HG03066 (cell line): ENCODE results near the gene GARIN1A.
"Not testable (repeated sequence)": the region's sequence is repeated elsewhere in the genome, so short reads cannot be mapped to it uniquely, and the experiment has no call there.

Experiments used
- ATAC-seq: cut with Tn5 transposase; IDR thresholded peaks from one replicate; pipeline ENCODE4 v1.9.1; 2021; ENCODE audit warnings: low read depth; ENCODE audit not compliant: unreplicated experiment

GARIN1A gene

DNA sequence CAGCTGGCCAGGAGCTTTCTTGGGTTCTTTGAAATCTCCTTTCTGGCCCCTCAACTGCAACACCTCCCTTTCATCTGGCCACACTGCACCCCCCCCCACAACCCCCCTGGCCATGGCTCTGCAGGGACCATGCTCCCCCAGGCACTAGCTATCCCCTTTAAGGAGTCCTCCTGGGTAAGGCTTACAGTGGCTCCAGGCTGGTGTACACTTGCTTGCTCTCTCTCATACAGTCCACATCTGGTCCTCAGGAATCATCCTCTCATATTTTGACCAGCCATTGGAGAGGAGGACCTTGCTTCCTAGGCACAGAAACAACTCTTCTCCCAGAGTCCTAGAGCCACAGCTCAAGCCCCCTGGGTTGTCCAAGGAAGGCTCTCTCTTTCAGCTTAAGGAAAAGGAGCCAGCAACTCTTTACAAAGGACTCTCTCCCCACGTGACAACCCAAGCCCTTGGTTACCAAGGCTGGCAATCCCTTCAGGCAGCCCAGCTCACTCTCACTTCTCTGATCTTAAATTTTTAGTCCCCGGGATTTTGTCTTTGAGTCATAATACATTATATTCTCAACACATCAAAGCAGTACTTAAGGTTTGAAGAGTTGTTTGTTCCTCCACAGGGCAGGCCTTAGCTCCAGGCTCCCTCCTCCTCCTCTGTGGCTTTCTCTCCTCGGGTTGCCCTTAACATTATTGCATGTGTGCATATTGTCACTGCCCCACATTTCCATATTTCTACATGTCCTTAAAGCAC lies 9.9 kb downstream of the GARIN1A start:
- no peak for ATAC-seq

DNA sequence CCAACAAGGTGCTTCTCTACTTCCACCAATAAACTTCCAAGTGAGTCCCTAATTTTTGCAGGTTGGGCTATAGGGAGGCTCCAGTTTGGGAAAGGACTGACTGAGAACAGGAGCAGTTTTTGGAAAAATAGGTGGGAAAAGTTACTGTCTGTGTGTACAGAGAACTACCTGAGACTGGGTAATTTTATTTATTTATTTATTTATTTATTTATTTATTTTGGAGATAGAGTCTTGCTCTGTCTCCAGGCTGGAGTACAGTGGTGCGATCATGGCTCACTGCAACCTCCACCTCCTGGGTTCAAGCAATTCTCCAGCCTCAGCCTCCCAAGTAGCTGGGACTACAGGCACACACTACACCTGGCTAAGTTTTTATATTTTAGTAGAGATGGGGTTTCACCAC lies 11.2 kb downstream of the GARIN1A start:
- not testable (repeated sequence) for ATAC-seq

DNA sequence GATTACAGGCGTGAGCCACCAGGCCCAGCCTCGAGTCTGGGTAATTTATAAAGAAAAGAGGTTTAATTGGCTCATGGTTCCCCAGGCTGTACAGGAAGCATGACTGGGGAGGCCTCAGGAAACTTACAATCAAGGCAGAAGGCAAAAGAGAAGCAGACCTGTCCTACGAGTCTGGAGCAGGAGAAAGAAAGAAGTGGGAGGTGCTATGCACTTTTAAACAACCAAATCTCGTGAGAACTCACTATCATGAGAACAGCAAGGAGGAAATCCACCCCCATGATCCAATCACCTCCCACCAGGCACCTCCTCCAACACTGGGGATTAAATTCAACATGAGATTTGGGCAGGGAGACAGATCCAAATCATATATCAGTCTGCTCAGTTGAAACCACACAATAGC lies 11.6 kb downstream of the GARIN1A start:
- not testable (repeated sequence) for ATAC-seq

DNA sequence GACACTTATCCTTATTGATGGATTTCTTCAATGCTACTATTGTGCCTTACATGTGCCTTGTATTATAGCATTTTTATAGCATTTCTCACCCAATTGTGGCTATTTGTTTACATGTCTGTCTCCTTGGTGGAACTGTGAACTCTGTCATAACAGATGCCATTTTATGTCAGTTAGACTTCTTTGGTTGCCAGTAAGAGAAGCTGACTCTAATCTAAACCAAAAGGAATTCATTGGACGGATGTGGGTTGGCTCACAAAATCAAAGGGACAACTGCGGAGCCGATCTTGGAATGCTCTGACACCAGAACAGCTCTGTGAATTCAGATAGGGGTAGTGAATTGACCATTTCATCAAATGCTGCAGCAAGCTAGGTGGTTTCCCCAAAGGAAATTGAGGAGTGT lies 15.0 kb downstream of the GARIN1A start:
- ATAC-seq: no peak

DNA sequence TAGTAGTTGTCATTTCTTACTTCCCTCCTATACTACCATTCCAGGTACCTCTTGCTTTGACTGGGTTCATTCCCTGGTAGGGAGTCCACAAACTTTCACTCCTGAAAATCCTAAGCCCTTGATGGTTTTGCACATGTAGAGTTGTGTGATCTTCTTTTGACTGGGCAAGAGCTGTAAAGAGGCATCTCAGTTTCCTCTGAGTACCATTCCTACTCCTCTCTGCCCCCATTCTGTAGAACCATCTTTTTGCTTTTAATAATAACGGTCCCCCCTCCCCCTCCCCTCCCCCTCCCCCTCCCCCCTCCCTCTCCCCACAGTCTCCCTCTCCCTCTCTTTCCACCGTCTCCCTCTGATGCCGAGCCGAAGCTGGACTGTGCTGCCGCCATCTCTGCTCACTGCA lies 16.4 kb downstream of the GARIN1A start:
- no peak for ATAC-seq

DNA sequence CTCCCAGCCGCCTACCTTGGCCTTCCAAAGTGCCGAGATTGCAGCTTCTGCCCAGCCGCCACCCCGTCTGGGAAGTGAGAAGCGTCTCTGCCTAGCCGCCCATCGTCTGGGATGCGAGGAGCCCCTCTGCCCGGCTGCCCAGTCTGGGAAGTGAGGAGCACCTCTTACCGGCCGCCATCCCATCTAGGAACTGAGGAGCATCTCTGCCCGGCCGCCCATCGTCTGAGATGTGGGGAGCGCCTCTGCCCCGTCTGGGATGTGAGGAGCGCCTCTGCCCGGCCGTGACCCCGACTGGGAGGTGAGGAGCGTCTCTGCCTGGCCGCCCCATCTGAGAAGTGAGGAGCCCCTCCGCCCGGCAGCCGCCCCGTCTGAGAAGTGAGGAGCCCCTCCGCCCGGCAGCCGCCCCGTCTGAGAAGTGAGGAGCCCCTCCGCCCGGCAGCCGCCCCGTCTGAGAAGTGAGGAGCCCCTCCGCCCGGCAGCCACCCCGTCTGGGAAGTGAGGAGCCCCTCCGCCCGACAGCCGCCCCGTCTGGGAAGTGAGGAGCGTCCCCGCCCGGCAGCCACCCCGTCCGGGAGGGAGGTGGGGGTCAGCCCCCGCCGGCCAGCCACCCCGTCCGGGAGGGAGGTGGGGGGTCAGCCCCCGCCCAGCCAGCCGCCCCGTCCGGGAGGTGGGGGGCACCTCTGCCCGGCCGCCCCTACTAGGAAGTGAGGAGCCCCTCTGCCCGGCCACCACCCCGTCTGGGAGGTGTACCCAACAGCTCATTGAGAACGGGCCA lies 17.3 kb downstream of the GARIN1A start:
- ATAC-seq: not testable (repeated sequence)

DNA sequence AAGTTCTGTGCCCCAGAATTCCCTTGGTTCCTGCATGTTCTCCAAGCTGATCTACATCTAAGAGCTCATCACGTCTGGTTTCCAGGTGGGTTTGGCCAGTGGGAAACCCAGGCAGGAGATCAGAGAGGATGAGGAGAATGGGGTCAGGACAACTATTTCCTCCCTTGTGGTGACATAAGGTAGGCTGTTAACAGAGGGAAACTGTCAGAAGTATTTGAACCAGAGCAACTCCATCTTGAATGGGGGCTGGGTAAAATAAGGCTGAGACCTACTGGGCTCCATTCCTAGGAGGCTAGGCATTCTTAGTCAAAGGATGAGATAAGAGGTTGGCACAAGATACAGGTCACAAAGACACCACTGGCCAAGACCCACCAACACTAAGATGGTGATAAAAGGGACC lies 19.1 kb downstream of the GARIN1A start:
- no peak for ATAC-seq

DNA sequence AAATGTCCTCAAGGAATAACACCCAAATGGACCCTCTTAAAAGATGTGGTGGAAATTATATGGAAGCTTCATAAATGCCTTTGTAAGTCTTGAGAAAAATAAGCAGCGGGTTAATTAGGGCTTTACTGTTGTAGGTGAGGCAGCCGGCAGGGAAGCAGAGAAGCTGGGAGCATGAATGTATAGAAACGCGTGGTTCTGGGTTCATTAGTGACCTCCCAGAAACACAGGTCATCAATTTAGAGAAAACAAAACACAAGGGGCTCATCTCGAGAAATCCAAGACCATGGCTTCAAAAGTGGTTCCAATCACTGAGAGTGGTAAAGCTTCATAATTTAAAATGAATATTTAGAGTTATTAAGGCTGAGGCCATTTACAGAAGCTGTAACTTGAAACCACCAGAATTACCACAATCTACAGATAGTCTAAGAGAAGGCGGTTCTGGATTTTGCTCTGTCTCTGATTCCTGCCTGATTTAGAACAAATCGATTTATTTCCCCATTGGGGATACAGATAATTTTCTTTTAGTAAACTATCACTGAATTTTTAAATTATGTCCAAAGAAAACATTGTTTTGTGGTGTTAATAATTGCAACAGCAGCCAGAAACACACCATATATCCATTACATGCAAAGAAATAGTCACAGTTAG lies 20.7 kb downstream of the GARIN1A start:
- ATAC-seq: no peak

DNA sequence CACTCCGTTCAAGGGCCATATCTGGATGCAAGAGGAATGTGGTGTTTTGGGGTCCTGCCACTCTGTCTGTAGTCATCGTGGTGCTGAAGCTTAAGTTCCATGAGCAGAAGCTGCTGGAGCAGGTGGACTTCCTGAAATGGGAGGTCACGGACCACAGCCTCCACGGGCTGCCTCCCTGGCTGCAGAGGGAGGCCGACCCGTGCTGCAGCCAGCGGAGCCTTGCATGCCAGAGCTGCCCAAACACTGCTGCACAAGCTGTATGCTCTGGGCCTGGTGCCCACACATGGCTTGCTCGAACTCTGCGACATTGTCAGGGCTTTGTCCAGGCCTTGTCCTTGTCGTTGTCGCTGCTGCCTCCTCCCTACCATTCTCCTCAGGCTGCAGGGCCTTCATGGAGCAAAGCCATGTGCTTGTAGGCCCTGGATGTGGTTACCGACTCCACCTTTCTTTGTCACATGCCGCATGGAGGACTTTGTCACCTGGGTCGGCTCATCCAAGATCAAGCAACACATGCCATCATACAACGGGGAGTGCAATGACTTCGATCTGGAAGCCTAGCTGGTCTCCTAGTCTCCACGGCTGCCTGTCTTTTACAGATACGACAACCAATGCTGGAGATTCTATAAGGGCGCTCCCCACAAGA lies 21.4 kb downstream of the GARIN1A start:
- ATAC-seq: no peak

DNA sequence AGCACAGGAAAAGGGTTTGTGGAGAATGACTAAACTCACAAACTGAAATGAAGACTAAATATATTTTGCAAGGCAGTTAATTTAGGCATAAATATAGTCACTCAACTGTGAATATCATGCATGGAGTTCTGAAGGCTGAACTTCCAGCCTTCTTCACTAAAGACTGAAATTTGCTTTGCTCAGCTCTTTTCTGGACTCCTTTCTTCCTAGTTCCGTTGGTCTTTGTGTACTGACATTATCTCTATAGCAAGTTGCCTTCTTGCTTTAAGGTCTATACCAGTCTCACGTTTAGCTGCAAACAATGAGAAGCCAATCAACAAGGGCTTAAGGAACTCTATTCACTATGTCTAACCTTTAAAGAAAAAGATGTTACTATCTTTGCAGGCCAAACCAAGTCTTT lies 22.6 kb downstream of the GARIN1A start:
- ATAC-seq: no peak

DNA sequence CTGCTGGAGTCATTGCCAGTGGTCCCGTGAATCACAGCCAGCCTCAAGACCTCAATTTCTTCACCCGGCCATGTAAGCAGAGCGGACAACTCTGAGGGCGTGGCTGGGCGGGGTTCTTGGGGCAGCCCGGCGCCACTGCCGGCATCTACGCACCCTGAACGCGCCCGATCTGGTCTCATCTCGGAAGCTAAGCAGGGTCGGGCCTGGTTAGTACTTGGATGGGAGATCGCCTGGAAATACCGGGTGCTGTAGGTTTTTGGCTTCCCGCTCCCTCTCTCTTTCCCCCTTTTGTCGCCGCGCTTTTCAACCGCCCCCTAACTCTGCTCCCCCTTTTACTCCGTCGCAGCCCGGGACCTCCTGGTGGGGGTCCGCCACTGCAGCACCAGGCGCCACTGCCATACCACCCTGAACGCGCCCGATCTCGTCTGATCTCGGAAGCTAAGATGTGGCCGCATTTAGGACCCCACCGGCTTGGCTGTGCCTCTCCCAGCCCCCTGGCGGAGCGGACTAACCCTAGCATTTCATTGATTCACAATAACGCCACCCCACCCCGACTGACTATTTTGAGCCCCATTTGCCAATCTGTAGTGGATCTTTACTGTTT lies 25.3 kb downstream of the GARIN1A start:
- ATAC-seq: no peak

DNA sequence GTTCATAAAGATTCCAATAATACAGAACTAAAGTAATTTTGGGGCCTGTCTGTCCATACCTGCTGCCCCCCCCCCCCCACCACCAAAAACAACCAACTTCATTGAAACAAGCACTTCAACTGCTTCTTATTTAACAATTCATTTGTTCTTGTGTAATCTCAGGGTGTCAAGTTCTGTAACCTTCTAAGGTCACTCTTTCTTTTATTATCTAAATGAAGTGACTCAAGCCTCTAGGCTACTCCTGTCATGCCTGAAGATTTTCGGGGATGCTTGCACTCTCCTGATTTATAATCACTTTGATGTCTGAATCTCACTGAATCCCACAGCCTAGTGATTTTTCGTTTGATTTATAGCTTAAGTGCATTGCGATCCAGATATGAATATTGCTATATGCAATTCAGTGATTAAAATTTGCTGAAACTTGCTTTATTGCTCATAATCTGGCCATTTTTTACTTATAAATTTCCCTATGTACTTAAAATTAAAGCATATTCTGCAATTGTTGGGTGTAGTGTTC lies 27.2 kb downstream of the GARIN1A start:
- no peak for ATAC-seq

DNA sequence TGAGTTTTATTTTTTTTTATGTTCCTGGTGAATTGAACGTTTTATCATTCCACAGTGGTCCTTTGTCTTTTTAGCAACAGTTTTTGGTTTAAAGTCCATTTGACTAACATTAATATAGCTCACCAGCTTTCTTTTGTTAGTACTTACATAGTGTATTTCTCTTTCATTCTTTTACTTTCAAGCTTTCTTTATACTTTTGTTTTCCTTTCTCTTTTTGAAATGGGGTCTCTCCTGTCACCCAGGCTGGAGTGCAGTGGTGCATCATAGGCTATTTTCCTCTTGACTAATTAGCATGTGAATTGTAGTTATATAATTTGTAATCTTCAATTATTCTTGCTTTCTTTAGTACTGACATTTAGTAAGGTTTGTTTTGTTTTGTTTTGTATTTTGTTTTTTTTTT lies 27.8 kb downstream of the GARIN1A start:
- no peak for ATAC-seq

DNA sequence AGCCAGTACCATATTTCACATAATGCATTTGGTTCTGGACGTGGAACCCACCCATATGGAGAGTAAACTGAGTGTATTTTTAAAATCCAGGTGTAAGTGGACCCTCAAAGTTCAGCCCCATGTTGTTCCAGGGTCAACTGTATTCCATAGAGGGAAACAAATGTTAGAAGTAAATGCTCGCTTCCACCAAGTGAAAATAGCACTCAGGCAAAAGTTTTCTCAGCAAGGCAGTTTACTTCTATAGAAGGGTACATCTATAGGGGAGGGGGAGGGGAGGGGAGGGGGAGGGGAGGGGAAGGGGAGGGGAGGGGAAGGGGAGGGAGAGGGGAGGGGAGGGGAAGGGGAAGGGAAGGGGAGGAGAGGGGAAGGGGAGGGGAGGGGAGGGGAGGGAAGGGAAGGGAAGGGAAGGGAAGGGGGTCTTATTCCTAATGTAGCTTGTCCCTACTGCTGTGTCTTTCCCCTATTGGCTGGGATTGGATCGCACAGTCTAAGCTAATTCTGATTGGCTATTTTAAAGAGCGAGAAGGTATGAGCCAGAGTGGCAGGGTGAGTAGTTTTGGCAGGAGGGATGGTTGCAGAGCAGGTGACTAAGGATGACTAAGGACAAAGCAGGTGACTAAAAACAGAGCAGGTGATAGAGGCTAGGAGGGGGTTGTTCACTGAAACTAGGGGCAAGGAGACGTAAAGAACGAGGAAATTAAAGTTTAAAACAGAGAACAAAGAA lies 29.1 kb downstream of the GARIN1A start:
- ATAC-seq: no peak

DNA sequence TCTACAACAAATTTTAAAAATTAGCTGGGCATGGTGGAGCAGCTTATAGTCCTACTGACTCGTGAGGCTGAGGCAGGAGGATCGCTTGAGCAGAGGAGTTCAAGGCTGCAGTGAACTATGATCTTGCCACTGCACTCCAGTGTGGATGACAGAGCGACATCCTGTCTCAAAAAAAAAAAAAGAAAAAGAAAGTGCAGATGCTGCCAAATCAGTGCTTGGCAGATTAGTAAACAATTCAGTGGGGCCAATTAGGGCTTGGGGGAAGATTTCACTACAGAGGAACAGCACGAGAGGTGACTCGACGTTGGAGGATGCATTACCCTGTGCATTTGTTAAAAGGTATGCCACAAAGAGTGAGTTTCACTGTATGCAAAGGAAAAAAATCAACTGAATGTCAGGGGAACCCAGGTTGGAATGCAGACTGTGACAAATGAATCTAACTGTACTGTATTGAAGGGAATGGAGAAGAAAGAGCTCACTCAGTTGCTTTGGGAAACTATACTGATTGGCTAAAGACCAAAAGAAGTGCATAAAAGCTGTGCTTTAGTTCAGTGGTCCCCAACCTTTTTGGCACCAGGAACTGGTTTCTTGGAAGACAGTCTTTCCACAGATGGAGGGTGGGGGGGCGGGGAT lies 31.6 kb downstream of the GARIN1A start:
- no peak for ATAC-seq

DNA sequence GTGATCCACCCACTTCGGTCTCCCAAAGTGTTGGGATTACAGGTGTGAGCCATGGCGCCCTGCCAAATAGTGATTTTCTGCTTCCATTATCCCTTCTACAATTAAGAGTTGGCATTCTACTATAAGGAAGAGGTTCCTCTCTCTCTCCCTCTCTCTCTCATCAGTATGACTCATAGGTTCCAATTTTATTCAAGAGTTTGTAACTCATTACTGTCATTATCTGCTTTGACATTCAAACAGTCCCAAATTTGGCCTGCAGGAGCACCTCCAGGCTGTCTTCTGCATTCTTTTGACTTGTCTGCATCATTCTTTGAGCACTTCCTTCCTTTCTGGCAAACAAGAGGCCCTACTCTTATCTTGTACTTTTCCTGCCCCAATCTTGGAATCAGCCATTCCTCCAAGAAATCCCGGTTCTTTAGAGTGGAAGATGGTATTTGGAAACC lies 33.8 kb downstream of the GARIN1A start:
- no peak for ATAC-seq

DNA sequence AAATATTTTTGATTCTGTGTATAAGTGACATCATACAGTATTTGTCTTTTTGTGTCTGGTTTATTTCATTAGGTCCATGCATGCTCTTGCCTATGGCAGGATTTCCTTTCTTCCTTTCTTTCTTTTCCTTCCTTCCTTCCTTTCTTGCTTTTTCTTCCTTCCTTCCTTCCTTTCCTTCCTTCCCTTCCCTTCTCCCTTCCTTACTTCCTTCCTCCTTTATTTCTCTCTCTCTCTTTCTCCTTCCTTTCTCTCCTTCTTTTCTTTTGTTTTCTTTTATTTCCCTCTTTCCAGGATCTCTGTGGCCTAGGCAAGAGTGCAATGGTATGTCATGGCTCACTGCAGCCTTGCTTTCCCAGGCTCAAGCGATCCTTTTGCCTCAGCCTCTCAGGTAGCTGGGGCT lies 35.7 kb downstream of the GARIN1A start:
- no peak for ATAC-seq

DNA sequence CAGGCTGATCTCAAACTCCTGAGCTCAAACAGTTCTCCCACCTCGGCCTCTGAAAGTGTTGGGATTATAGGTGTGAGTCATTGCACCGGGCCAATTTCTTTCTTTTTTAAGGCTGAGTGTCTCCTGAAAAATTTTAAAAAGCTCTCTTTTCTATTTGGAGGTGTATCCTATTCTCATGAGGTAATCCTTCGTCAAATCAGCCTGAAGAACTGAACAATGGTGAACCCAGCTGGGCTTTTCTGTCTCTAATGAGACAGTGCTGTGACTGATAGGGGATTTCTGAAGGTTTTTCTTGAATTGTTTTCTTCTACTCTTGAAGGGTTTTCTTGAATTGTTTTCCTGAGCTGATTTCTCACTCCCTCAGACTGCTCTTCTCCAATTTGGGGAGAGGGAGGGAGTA lies 36.1 kb downstream of the GARIN1A start:
- ATAC-seq: no peak

DNA sequence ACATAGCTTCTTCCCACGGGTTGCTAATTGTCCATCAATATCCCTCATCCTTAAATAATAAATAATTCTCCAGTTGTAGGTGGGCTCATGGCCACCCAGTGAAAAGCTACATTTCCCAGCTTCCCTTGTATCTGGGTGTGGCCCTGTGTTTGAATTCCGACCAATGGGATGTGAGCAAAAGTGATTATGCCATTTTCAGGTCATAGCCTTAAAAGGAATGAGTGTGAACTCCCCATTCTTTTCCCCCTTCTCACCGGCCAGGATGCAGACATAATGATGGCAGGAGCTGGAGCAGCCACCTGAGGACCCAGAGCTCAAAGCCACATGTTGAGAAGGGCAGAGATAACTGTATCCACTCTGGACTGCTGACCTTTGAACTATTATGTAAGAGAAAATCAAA lies 36.7 kb downstream of the GARIN1A start:
- ATAC-seq: no peak
